GM12892 (cell line): ENCODE measurements around the gene MVB12B.

Experiments
- POLR2A ChIP-seq: IDR thresholded peaks from 2 replicates; pipeline ENCODE4 v1.6.1; 2011; ENCODE audit warnings: low read depth, low read length, control low read depth
- POLR2AphosphoS5 ChIP-seq: IDR thresholded peaks from 2 replicates; pipeline ENCODE4 v1.6.1; 2011; ENCODE audit warnings: low read depth, low read length, control low read depth

DNA sequence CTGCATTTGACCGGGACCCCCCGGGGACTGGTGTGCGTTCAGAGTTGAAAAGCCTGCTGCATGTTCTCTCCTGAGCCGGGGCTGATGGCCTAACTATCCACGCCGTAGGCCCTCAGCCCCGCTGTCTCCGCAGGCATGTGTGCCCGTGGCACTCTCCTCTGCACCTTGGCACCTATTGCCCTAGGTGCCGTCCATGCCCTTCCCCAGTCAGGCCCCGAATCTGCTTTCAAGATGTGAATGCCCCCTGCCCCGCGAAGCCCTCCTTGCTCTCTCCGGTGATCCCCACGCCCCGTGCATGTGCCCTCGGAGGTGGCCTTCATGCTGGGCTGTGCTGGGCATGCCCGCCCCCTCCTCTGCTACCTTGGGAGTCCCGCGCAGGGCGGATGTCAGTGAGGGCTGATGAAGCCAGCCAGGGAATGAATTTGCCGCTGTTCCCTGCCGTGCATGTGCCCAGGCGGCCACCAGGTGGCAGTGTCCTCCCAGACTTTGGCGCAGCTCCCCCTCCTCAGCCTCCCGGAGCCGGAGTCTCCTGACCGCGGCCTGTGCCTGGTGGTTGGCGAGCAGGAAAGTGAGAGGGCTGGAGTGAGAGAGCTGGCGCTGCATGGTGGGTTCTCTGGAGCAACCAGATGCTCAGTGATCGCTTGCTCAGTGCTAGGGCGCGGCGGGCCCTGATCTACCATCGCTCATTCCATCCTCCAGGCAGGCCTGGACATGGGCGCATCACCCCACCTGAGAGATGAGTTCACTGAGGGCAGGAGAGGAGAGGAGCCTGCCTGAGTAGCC is 174.2 kb downstream of the MVB12B start:
- TF ChIP-seq POLR2A (no peak), POLR2AphosphoS5 (no peak)
